SK-N-SH (cell line): ENCODE data around the gene S100Z.

Source experiments
- EP300 ChIP-seq, 2 experiments: IDR thresholded peaks; 2 replicates each; pipeline versions ENCODE4 v1.4.0 to v1.6.1; 2012; ENCODE audit warnings: borderline replicate concordance in 1 of 2, low read depth in 1 of 2, low read length in 1 of 2
- EZH2phosphoT487 ChIP-seq: fragments of 200-600 bp; sonication (generic); IDR thresholded peaks from 2 replicates; pipeline ENCODE4 v1.6.1; 2017; ENCODE audit warnings: low read depth, mixed run types, mild to moderate bottlenecking, antibody characterized with exemption, moderate library complexity, borderline replicate concordance
- FOXJ3 ChIP-seq: sonication (generic); formaldehyde crosslinking; IDR thresholded peaks from 2 replicates; pipeline ENCODE4 v1.5.1; 2020; ENCODE audit warnings: mild to moderate bottlenecking, missing genetic modification reagents
- GABPA ChIP-seq: IDR thresholded peaks from 2 replicates; pipeline ENCODE4 v1.4.0; 2012; ENCODE audit warnings: low read depth, mild to moderate bottlenecking
- MAX ChIP-seq: IDR thresholded peaks from 2 replicates; pipeline ENCODE4 v1.4.0; 2012; ENCODE audit warnings: low read depth
- NFIC ChIP-seq: IDR thresholded peaks from 2 replicates; pipeline ENCODE4 v1.4.0; 2012; ENCODE audit warnings: borderline replicate concordance
- NRF1 ChIP-seq: IDR thresholded peaks from 2 replicates; pipeline ENCODE4 v1.6.1; 2012; ENCODE audit warnings: low read depth, mild to moderate bottlenecking, low read length
- RCOR1 ChIP-seq: fragments of 150-350 bp; IDR thresholded peaks from 2 replicates; pipeline ENCODE4 v1.6.1; 2017; ENCODE audit warnings: antibody characterized with exemption, low read length
- REST ChIP-seq: IDR thresholded peaks from 2 replicates; pipeline ENCODE4 v1.6.1; 2012; ENCODE audit warnings: mild to moderate bottlenecking, low read depth, low read length, moderate library complexity
- TF ChIP-seq, protein P1 (sequence below): fragments of 200-600 bp; sonication (generic); IDR thresholded peaks from 2 replicates; pipeline ENCODE4 v1.6.1; 2017; ENCODE audit warnings: antibody characterized with exemption, mild to moderate bottlenecking, moderate library complexity

DNA sequence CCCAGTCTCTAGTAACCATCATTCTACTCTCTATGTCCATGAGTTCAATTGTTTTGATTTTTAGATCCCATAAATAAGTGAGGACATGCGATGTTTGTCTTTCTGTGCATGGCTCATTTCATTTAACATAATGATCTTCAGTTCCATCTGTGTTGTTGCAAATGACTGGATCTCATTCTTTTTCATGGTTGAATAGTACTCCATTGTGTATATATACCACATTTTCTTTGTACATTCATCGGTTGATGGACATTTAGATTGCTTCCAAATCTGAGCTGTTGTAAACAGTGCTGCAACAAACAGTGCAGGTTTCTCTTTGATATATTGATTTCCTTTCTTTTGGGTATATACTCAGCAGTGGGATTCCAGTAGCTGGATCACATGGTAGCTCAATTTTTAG, 46.4 kb downstream of the S100Z start:
- TF ChIP-seq, protein P1, sequence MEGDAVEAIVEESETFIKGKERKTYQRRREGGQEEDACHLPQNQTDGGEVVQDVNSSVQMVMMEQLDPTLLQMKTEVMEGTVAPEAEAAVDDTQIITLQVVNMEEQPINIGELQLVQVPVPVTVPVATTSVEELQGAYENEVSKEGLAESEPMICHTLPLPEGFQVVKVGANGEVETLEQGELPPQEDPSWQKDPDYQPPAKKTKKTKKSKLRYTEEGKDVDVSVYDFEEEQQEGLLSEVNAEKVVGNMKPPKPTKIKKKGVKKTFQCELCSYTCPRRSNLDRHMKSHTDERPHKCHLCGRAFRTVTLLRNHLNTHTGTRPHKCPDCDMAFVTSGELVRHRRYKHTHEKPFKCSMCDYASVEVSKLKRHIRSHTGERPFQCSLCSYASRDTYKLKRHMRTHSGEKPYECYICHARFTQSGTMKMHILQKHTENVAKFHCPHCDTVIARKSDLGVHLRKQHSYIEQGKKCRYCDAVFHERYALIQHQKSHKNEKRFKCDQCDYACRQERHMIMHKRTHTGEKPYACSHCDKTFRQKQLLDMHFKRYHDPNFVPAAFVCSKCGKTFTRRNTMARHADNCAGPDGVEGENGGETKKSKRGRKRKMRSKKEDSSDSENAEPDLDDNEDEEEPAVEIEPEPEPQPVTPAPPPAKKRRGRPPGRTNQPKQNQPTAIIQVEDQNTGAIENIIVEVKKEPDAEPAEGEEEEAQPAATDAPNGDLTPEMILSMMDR, result no peak
- no peak for TF ChIP-seq NRF1
- no peak for TF ChIP-seq REST
- TF ChIP-seq EZH2phosphoT487, result no peak
- TF ChIP-seq GABPA, result no peak
- no peak for TF ChIP-seq EP300 (IDR thresholded peaks at IDR 0.05; ENCODE audit: borderline replicate concordance in 1 of 2, low read depth in 1 of 2, low read length in 1 of 2)
- no peak for TF ChIP-seq FOXJ3
- TF ChIP-seq NFIC, result no peak
- TF ChIP-seq MAX, result no peak
- TF ChIP-seq RCOR1, result no peak
